NK-92 (cell line): ENCODE results near the gene EHD2.
"Not testable (repeated sequence)": the region's sequence is repeated elsewhere in the genome, so short reads cannot be mapped to it uniquely, and the experiment has no call there.

ENCODE experiments used
- DNase-seq: peaks from one replicate; lab custom pipeline; 2025; ENCODE audit not compliant: unreplicated experiment; lab: John Stamatoyannopoulos, UW

Gene EHD2

GRCh38 chr19:47711652-47712242 lies 1.5 kb upstream of the EHD2 start:
- DNase-seq, result no peak

GRCh38 chr19:47714339-47714738 lies 1.1 kb downstream of the EHD2 start:
- no peak for DNase-seq

GRCh38 chr19:47714855-47715254 lies 1.6 kb downstream of the EHD2 start:
- DNase-seq, result not testable (repeated sequence)

GRCh38 chr19:47716270-47716937 lies 3.2 kb downstream of the EHD2 start:
- no peak for DNase-seq

GRCh38 chr19:47718415-47719046 lies 5.3 kb downstream of the EHD2 start:
- DNase-seq, result not testable (repeated sequence)

- DNase-seq, result no peak
Measured at GRCh38 chr19:47719047-47719859, 6.0 kb downstream of the EHD2 start.

- DNase-seq, result no peak
Measured at GRCh38 chr19:47720669-47721422, 7.6 kb downstream of the EHD2 start.

- DNase-seq, result no peak
Measured at GRCh38 chr19:47723581-47723940, 10.3 kb downstream of the EHD2 start.

GRCh38 chr19:47725759-47726401 lies 12.7 kb downstream of the EHD2 start:
- no peak for DNase-seq

- no peak for DNase-seq
Measured at GRCh38 chr19:47726467-47726866, 13.2 kb downstream of the EHD2 start.

GRCh38 chr19:47728295-47728694 lies 15.1 kb downstream of the EHD2 start:
- DNase-seq, result not testable (repeated sequence)

GRCh38 chr19:47729468-47729798 lies 16.2 kb downstream of the EHD2 start:
- DNase-seq, result no peak

GRCh38 chr19:47729799-47730520 lies 16.7 kb downstream of the EHD2 start:
- no peak for DNase-seq

GRCh38 chr19:47730521-47730889 lies 17.3 kb downstream of the EHD2 start:
- no peak for DNase-seq

- no peak for DNase-seq
Measured at GRCh38 chr19:47730910-47731309, 17.7 kb downstream of the EHD2 start.

- DNase-seq, result no peak
Measured at GRCh38 chr19:47735131-47735530, 21.9 kb downstream of the EHD2 start.

GRCh38 chr19:47740866-47741519 lies 27.8 kb downstream of the EHD2 start:
- DNase-seq, result no peak

- DNase-seq, result no peak
Measured at GRCh38 chr19:47741544-47742140, 28.4 kb downstream of the EHD2 start.

GRCh38 chr19:47742634-47743033 lies 29.4 kb downstream of the EHD2 start:
- DNase-seq, result no peak
